Osteoblast (primary cell): Measurements from ENCODE around the gene USP9X. TPM values are rescaled to one million over a fixed set of nuclear protein-coding genes. Genes with fewer than 3 reads are reported as not detected.

Source experiments
- DNase-seq: peaks from one replicate; pipeline ENCODE4 v3.0.0; 2011; ENCODE audit warnings: low spot score, mixed read lengths; ENCODE audit not compliant: insufficient read length; ENCODE audit errors: missing footprints
- H2AFZ ChIP-seq: 2 replicates; pipeline ENCODE4 v1.6.0; 2011; ENCODE audit warnings: mild to moderate bottlenecking, low read length
- H3K27ac ChIP-seq: 2 replicates; pipeline ENCODE4 v1.5.1; 2011; ENCODE audit warnings: mild to moderate bottlenecking, low read depth, low read length, moderate library complexity
- H3K27me3 ChIP-seq: 2 replicates; pipeline ENCODE4 v1.6.0; 2012; ENCODE audit warnings: mild to moderate bottlenecking, control low read depth, inconsistent platforms, low read length, moderate library complexity; ENCODE audit not compliant: insufficient read depth
- H3K36me3 ChIP-seq: 2 replicates; pipeline ENCODE4 v1.5.1; 2011; ENCODE audit warnings: mild to moderate bottlenecking, low read length, control low read depth, moderate library complexity; ENCODE audit not compliant: insufficient read depth
- H3K4me1 ChIP-seq: 2 replicates; pipeline ENCODE4 v1.5.1; 2011; ENCODE audit warnings: mild to moderate bottlenecking, low read length, control low read depth, moderate library complexity; ENCODE audit not compliant: insufficient read depth
- H3K4me2 ChIP-seq: 2 replicates; pipeline ENCODE4 v1.6.0; 2011; ENCODE audit warnings: mild to moderate bottlenecking, low read length; ENCODE audit not compliant: insufficient read depth
- H3K4me3 ChIP-seq: fragments of 200-600 bp; sonication (generic); 3 replicates; pipeline ENCODE4 v1.5.1; 2012; ENCODE audit warnings: mild to moderate bottlenecking, low read length, inconsistent platforms; ENCODE audit not compliant: insufficient read depth
- H3K79me2 ChIP-seq: 2 replicates; pipeline ENCODE4 v1.6.0; 2012; ENCODE audit warnings: mild to moderate bottlenecking, low read length, control low read depth, inconsistent platforms; ENCODE audit not compliant: insufficient read depth
- H3K9me3 ChIP-seq: 2 replicates; pipeline ENCODE4 v1.5.1; 2011; ENCODE audit warnings: low read depth, low read length, control low read depth
- H4K20me1 ChIP-seq: 2 replicates; pipeline ENCODE4 v1.6.0; 2012; ENCODE audit warnings: mild to moderate bottlenecking, low read length, control low read depth; ENCODE audit not compliant: insufficient read depth
- total RNA-seq: library from RNA; depleted of rRNA; stranded (reverse); fragments of >200 nt; gene quantifications from 2 replicates; pipeline ENCODE4 v1.2.3, GENCODE V29; 2012
- TF ChIP-seq, protein P1 (sequence below): IDR thresholded peaks from 2 replicates; pipeline ENCODE4 v1.5.1; 2011; ENCODE audit warnings: mild to moderate bottlenecking, low read depth, low read length, moderate library complexity; ENCODE audit errors: extremely low read depth

The USP9X gene
- total RNA-seq, 1 donor, result 170 TPM

DNA sequence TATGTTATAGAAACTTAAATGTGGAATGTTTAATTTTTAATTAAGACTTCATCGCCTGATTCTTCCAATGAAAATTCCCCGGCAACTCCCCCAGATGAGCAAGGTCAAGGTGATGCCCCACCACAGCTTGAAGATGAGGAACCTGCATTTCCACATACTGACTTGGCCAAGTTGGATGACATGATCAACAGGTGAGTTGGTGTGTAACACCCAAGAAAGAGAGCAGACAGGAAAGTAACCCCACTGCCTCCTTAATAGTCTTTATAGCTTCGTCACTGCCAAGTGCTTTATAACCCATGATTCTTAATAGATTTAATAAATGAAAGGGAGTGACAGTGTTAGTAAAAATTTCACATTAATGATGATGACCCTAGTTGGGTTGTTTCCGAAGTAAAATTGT, 43.7 kb downstream of the USP9X start:
- no peak overlapping the region for H3K4me2 ChIP-seq
- no peaks in the 10 kb centered on the region for H3K4me1 ChIP-seq
- H3K27ac ChIP-seq, result no peak overlapping the region
- TF ChIP-seq, protein P1, sequence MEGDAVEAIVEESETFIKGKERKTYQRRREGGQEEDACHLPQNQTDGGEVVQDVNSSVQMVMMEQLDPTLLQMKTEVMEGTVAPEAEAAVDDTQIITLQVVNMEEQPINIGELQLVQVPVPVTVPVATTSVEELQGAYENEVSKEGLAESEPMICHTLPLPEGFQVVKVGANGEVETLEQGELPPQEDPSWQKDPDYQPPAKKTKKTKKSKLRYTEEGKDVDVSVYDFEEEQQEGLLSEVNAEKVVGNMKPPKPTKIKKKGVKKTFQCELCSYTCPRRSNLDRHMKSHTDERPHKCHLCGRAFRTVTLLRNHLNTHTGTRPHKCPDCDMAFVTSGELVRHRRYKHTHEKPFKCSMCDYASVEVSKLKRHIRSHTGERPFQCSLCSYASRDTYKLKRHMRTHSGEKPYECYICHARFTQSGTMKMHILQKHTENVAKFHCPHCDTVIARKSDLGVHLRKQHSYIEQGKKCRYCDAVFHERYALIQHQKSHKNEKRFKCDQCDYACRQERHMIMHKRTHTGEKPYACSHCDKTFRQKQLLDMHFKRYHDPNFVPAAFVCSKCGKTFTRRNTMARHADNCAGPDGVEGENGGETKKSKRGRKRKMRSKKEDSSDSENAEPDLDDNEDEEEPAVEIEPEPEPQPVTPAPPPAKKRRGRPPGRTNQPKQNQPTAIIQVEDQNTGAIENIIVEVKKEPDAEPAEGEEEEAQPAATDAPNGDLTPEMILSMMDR, result no peak
- peaks cover 12% of the 10 kb centered on the region for H4K20me1 ChIP-seq
- peaks cover 24% of the 10 kb centered on the region for H3K36me3 ChIP-seq
- H3K4me3 ChIP-seq, result no peak overlapping the region
- H3K9me3 ChIP-seq, result no peaks in the 10 kb centered on the region
- DNase-seq, result no peak
- no peaks in the 10 kb centered on the region for H3K27me3 ChIP-seq
- no peak overlapping the region for H2AFZ ChIP-seq
- peaks cover 72% of the 10 kb centered on the region for H3K79me2 ChIP-seq

DNA sequence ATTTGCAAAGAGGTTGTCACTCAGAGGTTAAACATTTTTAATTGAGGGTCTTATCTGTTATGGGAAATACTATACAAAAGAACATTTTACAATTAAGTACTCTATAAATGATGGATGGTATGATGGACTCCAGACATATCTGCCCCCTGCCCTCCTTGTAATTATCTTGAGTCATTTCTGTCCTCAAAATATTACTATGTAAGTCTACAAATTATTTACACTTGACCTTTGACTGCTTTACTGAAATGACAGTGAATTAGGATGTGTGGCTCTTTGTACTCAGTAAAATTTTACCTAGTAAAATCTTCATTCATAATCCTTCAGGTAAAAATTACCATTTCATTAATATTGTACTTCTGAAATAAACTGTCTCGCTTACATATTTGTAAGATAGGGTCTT, 46.5 kb downstream of the USP9X start:
- H3K4me3 ChIP-seq, result no peak overlapping the region
- H3K4me2 ChIP-seq, result no peak overlapping the region
- no peak overlapping the region for H2AFZ ChIP-seq
- peaks cover 24% of the 10 kb centered on the region for H3K36me3 ChIP-seq
- no peak for DNase-seq
- H3K27me3 ChIP-seq, result no peaks in the 10 kb centered on the region
- no peaks in the 10 kb centered on the region for H3K9me3 ChIP-seq
- no peaks in the 10 kb centered on the region for H3K4me1 ChIP-seq
- TF ChIP-seq, protein P1, result no peak
- H3K27ac ChIP-seq, result no peak overlapping the region
- H3K79me2 ChIP-seq, result peaks cover 54% of the 10 kb centered on the region
- peaks cover 5% of the 10 kb centered on the region for H4K20me1 ChIP-seq

DNA sequence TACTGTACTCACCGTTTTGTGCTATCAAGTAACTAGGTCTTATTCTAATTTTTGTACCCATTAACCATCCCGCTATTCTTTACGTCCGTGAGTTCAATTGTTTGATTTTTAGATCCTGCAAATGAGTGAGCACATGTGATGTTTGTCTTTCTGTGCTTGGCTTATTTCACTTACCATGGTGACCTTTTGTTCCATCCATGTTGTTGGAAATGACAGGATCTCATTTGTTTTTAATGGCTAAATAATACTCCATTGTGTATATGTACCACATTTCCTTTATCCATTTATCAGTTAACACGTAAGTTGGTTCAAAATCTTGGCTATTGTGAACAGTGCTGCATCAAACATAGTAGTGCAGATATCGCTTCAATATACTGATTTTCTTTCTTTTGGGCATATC, 48.3 kb downstream of the USP9X start:
- peaks cover 24% of the 10 kb centered on the region for H3K36me3 ChIP-seq
- no peaks in the 10 kb centered on the region for H3K4me1 ChIP-seq
- H3K27ac ChIP-seq, result no peak overlapping the region
- no peaks in the 10 kb centered on the region for H3K27me3 ChIP-seq
- TF ChIP-seq, protein P1, result no peak
- no peak overlapping the region for H2AFZ ChIP-seq
- H3K9me3 ChIP-seq, result no peaks in the 10 kb centered on the region
- peaks cover 6% of the 10 kb centered on the region for H4K20me1 ChIP-seq
- no peak for DNase-seq
- no peak overlapping the region for H3K4me2 ChIP-seq
- H3K4me3 ChIP-seq, result no peak overlapping the region
- H3K79me2 ChIP-seq, result peaks cover 39% of the 10 kb centered on the region

DNA sequence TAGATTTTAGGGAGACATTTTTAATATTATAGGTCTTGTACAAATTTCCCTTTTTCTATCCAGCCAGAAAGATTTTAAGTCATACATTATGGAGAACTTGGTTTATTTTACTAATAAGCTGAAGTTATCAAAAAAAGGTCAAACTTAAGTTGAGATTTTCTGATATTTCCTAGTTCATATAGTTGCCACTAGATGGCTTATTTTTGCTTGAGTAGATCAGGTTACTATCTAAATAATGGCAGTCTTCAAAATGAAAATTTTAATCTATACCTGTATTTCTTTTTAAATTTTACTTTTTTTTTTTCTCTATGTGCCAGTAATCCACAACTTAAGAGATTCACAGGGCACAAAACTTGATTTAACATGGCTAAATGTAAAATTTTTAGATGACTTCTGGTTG, 52.3 kb downstream of the USP9X start:
- H3K36me3 ChIP-seq, result peaks cover 20% of the 10 kb centered on the region
- TF ChIP-seq, protein P1, result peak; percentile 57
- H2AFZ ChIP-seq, result no peak overlapping the region
- no peaks in the 10 kb centered on the region for H3K27me3 ChIP-seq
- H3K9me3 ChIP-seq, result no peaks in the 10 kb centered on the region
- H3K27ac ChIP-seq, result no peak overlapping the region
- no peaks in the 10 kb centered on the region for H3K4me1 ChIP-seq
- peaks cover 26% of the 10 kb centered on the region for H3K79me2 ChIP-seq
- no peak for DNase-seq
- H4K20me1 ChIP-seq, result peaks cover 18% of the 10 kb centered on the region
- H3K4me3 ChIP-seq, result no peak overlapping the region
- no peak overlapping the region for H3K4me2 ChIP-seq
